HEK293T (cell line): Measurements from ENCODE around the gene MGAT4A.

Experiments used
- BHLHE40 ChIP-seq: fragments of 450-650 bp; IDR thresholded peaks from 2 replicates; pipeline ENCODE4 v1.6.1; 2016; ENCODE audit warnings: mild to moderate bottlenecking, moderate library complexity, borderline replicate concordance
- FOXA1 ChIP-seq: fragments of 450-650 bp; IDR thresholded peaks from 2 replicates; pipeline ENCODE4 v1.6.1; 2016; ENCODE audit warnings: mild to moderate bottlenecking
- PKNOX1 ChIP-seq: fragments of 450-650 bp; IDR thresholded peaks from 2 replicates; pipeline ENCODE4 v1.6.1; 2016
- SUZ12 ChIP-seq: fragments of 450-650 bp; IDR thresholded peaks from 2 replicates; pipeline ENCODE4 v1.6.1; 2016; ENCODE audit warnings: mild to moderate bottlenecking

- TF ChIP-seq BHLHE40 (no peak), PKNOX1 (no peak), SUZ12 (no peak), FOXA1 (no peak)
Observed at GRCh38 chr2:98704499-98705332, 26.2 kb downstream of the MGAT4A start.
